Measurements from ENCODE around the gene CTBS. TPM values are rescaled to one million over a fixed set of nuclear protein-coding genes. Genes with fewer than 3 reads are reported as not detected.

CTBS gene
- total and polyA plus RNA-seq, 2 experiments from 2014 or later: 4.3 to 5.1 TPM

- Histone ChIP-seq H3K4me3 (no peak overlapping the region), H4K20me1 (replicated peaks; ENCODE audit: insufficient read depth) (no peaks in the 10 kb centered on the region), H3F3A (replicated peaks; ENCODE audit: low read depth) (no peaks in the 10 kb centered on the region), H3K27me3 (ENCODE audit: insufficient read depth) (no peaks in the 10 kb centered on the region), H3K9me2 (ENCODE audit: insufficient read depth) (no peaks in the 10 kb centered on the region), H3K27ac (ENCODE audit: low read depth) (no peak overlapping the region), H3K79me2 (replicated peaks; ENCODE audit: insufficient read depth) (no peaks in the 10 kb centered on the region), H3K4me1 (ENCODE audit: insufficient read depth) (no peaks in the 10 kb centered on the region; the same call in 1 of the 2 replicates), H2AFZ (peak overlapping the region; percentile 56; the same call in 1 of the 2 replicates), H3K4me2 (no peak overlapping the region), H3K36me3 (ENCODE audit: insufficient read depth) (no peaks in the 10 kb centered on the region)
- Mint-ChIP-seq H3K4me3 (no peak overlapping the region), H3K9me3 (peaks cover 6% of the 10 kb centered on the region), H3K27ac (no peak overlapping the region), H3K4me1 (no peaks in the 10 kb centered on the region; the same call in 2 of the 3 replicates), H3K27me3 (ENCODE audit: insufficient read depth, low read depth, poor library complexity) (peaks cover 3% of the 10 kb centered on the region), H3K36me3 (ENCODE audit: low read depth) (peaks cover 1% of the 10 kb centered on the region; the same call in 1 of the 3 replicates)
- no peak for DNase-seq (ENCODE audit: low spot score)
- no peak for ATAC-seq
- no peak for TF ChIP-seq ZNF331 (CRISPR knock-in tag; IDR thresholded peaks at IDR 0.05; ENCODE audit: low read depth)
- no peak for TF ChIP-seq NANOG (IDR thresholded peaks at IDR 0.05; ENCODE audit: borderline replicate concordance)
- TF ChIP-seq EZH2 (IDR thresholded peaks at IDR 0.05; ENCODE audit: low read depth, unreplicated experiment): no peak
- TF ChIP-seq JUNB (IDR thresholded peaks at IDR 0.05; ENCODE audit: unreplicated experiment): no peak
- no peak for TF ChIP-seq REST (IDR thresholded peaks at IDR 0.05; ENCODE audit: unreplicated experiment)
- TF ChIP-seq CREB1 (CRISPR knock-in tag; IDR thresholded peaks at IDR 0.05; ENCODE audit: low read depth): no peak
- no peak for TF ChIP-seq POLR2AphosphoS5 (IDR thresholded peaks at IDR 0.05; ENCODE audit: low read depth)
- TF ChIP-seq ETS1 (IDR thresholded peaks at IDR 0.05): no peak
- no peak for TF ChIP-seq EZH2phosphoT487 (IDR thresholded peaks at IDR 0.05; ENCODE audit: unreplicated experiment)
- TF ChIP-seq CTCF (conservative IDR thresholded peaks at IDR 0.05; ENCODE audit: low read depth in 2 of 2): no peak
- no peak for TF ChIP-seq STAT1 (IDR thresholded peaks at IDR 0.05; ENCODE audit: unreplicated experiment)
- TF ChIP-seq ZNF462 (CRISPR knock-in tag; IDR thresholded peaks at IDR 0.05): no peak
- TF ChIP-seq ZNF114 (CRISPR knock-in tag; IDR thresholded peaks at IDR 0.05): no peak
Measured at GRCh38 chr1:84598846-84599741, 24.9 kb upstream of the CTBS start.

All from GM23338 (cell line).